NCI-H1436 (cell line): ENCODE results near the gene FER.
"Not testable (repeated sequence)": the region's sequence is repeated elsewhere in the genome, so short reads cannot be mapped to it uniquely, and the experiment has no call there.

ENCODE experiments used
- DNase-seq: peaks from one replicate; lab custom pipeline; 2025; lab: John Stamatoyannopoulos, UW

FER gene

GRCh38 chr5:109035436-109035835, 287.7 kb downstream of the FER start:
- DNase-seq: no peak

GRCh38 chr5:109038209-109038840, 290.6 kb downstream of the FER start:
- no peak for DNase-seq

GRCh38 chr5:109041317-109041716, 293.6 kb downstream of the FER start:
- no peak for DNase-seq

GRCh38 chr5:109045710-109046109, 298.0 kb downstream of the FER start:
- DNase-seq: no peak

GRCh38 chr5:109049565-109049964, 301.9 kb downstream of the FER start:
- DNase-seq: no peak

GRCh38 chr5:109050321-109050720, 302.6 kb downstream of the FER start:
- DNase-seq: not testable (repeated sequence)

GRCh38 chr5:109052216-109052615, 304.5 kb downstream of the FER start:
- not testable (repeated sequence) for DNase-seq

GRCh38 chr5:109053995-109054417, 306.3 kb downstream of the FER start:
- DNase-seq: no peak

- no peak for DNase-seq
These were observed 312.8 kb downstream of the FER start for GRCh38 chr5:109060378-109061025.

- DNase-seq: no peak
These were observed 315.0 kb downstream of the FER start for GRCh38 chr5:109062664-109063063.

GRCh38 chr5:109063223-109063622, 315.5 kb downstream of the FER start:
- DNase-seq: no peak

GRCh38 chr5:109076741-109077140, 329.0 kb downstream of the FER start:
- DNase-seq: no peak

GRCh38 chr5:109078448-109078847, 330.8 kb downstream of the FER start:
- no peak for DNase-seq

GRCh38 chr5:109080481-109080880, 332.8 kb downstream of the FER start:
- no peak for DNase-seq

GRCh38 chr5:109080896-109081295, 333.2 kb downstream of the FER start:
- no peak for DNase-seq

- DNase-seq: no peak
These were observed 336.2 kb downstream of the FER start for GRCh38 chr5:109083937-109084336.

GRCh38 chr5:109089191-109089590, 341.5 kb downstream of the FER start:
- no peak for DNase-seq

GRCh38 chr5:109099081-109099480, 351.4 kb downstream of the FER start:
- DNase-seq: no peak

- DNase-seq: no peak
These were observed 353.3 kb downstream of the FER start for GRCh38 chr5:109100971-109101370.

GRCh38 chr5:109102096-109102690, 354.5 kb downstream of the FER start:
- no peak for DNase-seq

- DNase-seq: no peak
These were observed 358.1 kb downstream of the FER start for GRCh38 chr5:109105631-109106267.

- no peak for DNase-seq
These were observed 364.0 kb downstream of the FER start for GRCh38 chr5:109111680-109112079.

- DNase-seq: no peak
These were observed 365.9 kb downstream of the FER start for GRCh38 chr5:109113608-109114007.
